ENCODE measurements around the gene WDR7. TPM values are rescaled to one million over a fixed set of nuclear protein-coding genes. Genes with fewer than 3 reads are reported as not detected.

The WDR7 gene
- total and polyA plus RNA-seq, 12 donors, result 3.1 to 32.6 (median 28.0) TPM

GRCh38 chr18:57052759-57053158, 401.6 kb downstream of the WDR7 start:
- no peak overlapping the region for H3K27ac ChIP-seq
- H3K36me3 ChIP-seq, result no peaks in the 10 kb centered on the region
- peaks cover 0 to under 1% (median 0%) of the 10 kb centered on the region in 7 donors for H3K27me3 ChIP-seq
- no peak for TF ChIP-seq CTCF (IDR thresholded peaks at IDR 0.05)
- no peak overlapping the region for H3K4me3 ChIP-seq
- WGBS, 2 donors, result 93 to 97% methylated on average over 5 of the region's 5 CpGs
- intact Hi-C loops (cut with DNase I), result no loop called here
- H3K4me1 ChIP-seq, result no peaks in the 10 kb centered on the region
- no peak for ATAC-seq
- no peak for DNase-seq
- no peaks in the 10 kb centered on the region for H3K9me3 ChIP-seq

DNA sequence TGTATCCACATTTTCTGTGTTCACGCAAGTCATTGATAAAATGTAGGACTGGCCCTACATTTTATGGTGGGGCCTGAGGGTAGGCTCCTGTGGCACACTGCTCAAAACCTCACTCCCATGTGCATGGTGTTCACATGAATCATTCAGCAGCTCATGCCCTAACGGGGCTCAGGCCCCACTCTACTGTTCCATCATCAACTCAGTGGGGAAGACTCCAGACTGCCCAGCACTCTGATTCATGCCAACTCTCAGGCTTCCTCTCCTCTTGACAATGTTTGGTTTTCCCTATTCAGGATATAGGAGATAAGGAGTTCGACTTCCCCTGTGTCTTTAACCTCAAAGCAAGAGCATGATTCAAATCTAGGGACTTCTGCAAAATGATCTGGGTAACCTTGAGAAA, 403.7 kb downstream of the WDR7 start:
- ATAC-seq (no peak), DNase-seq (no peak)
- intact Hi-C loops (cut with DNase I), result no loop called here
- Histone ChIP-seq H3K4me1 (no peaks in the 10 kb centered on the region), H3K36me3 (no peaks in the 10 kb centered on the region), H3K4me3 (no peak overlapping the region), H3K9me3 (no peaks in the 10 kb centered on the region), H3K27me3 (peaks cover 0 to 12% (median 3%) of the 10 kb centered on the region in 7 donors), H3K27ac (no peak overlapping the region)
- TF ChIP-seq CTCF (IDR thresholded peaks at IDR 0.05), result no peak
- WGBS, 2 donors, result 63 to 69% methylated on average over 3 of the region's 3 CpGs

DNA sequence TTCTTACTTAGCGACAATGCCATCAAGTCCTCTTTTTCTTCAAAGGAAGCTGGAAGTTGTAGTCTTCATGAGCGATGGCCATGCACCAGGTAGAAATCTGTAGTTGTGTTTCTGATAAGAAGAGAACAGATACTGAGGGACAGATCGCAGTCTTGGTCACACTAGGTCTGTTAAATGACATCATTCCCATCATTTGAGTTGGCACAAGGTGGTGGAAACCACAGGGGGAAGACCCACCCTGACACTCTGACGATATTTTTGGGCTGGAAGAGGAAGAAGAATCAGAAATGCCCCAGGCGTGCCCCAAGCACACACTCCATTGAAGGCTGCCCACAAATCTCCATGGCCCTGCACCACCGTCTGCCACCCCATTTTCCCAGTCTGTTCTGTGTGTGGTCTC, 406.7 kb downstream of the WDR7 start:
- H3K27me3 ChIP-seq, result peaks cover 0 to 27% (median 3%) of the 10 kb centered on the region in 7 donors
- intact Hi-C loops (cut with DNase I), result no loop called here
- DNase-seq (no peak), ATAC-seq (no peak)
- no peaks in the 10 kb centered on the region for H3K4me1 ChIP-seq
- no peak overlapping the region for H3K4me3 ChIP-seq
- 72 to 79% methylated on average over 6 of the region's 6 CpGs for WGBS, 2 donors
- TF ChIP-seq CTCF (IDR thresholded peaks at IDR 0.05), result no peak
- H3K27ac ChIP-seq, result no peak overlapping the region
- no peaks in the 10 kb centered on the region for H3K36me3 ChIP-seq
- no peaks in the 10 kb centered on the region for H3K9me3 ChIP-seq

- ATAC-seq (no peak), DNase-seq (no peak)
- Histone ChIP-seq H3K4me1 (no peaks in the 10 kb centered on the region), H3K27me3 (peaks cover 0 to 27% (median 3%) of the 10 kb centered on the region in 7 donors), H3K27ac (no peak overlapping the region), H3K4me3 (no peak overlapping the region), H3K9me3 (no peaks in the 10 kb centered on the region), H3K36me3 (no peaks in the 10 kb centered on the region)
- 76% methylated on average over 4 of the region's 4 CpGs for WGBS, 2 donors
- intact Hi-C loops (cut with DNase I), result no loop called here
- no peak for TF ChIP-seq CTCF (IDR thresholded peaks at IDR 0.05)
Observed at GRCh38 chr18:57058734-57059133, 407.6 kb downstream of the WDR7 start.
